Erythroblast (primary cell): ENCODE data around the gene NID2.

Source experiments
- DNase-seq, 2 experiments: peaks; one replicate each; lab custom pipeline; 2025; lab: John Stamatoyannopoulos, UW
- GATA1 ChIP-seq: IDR thresholded peaks from 2 replicates; pipeline ENCODE4 v1.6.1; 2011; ENCODE audit warnings: low read depth, mild to moderate bottlenecking, control low read depth, low read length, moderate library complexity
- POLR2A ChIP-seq: IDR thresholded peaks from 2 replicates; pipeline ENCODE4 v1.6.1; 2011; ENCODE audit warnings: mild to moderate bottlenecking, low read length

The NID2 gene

DNA sequence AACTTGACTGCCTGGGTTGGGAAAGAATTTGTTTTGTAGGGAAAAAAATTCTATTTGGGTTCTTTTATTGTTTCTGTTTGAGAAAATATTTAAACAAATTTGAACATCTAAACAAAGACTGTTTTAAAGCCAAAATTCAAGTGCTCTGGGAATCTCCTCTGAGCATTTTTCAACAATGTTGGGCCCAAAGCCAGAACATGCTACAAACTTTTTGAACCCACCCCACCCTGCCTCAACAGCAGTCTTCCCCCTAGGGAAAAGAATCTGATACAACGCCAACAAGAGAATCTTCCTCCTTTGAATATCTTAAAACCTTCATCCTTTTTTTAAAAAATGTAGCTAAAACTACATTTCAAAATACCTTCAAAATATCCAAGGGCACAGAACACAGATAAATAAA is 20.4 kb upstream of the NID2 start:
- TF ChIP-seq POLR2A, result no peak
- TF ChIP-seq GATA1, result no peak
- no peak for DNase-seq

DNA sequence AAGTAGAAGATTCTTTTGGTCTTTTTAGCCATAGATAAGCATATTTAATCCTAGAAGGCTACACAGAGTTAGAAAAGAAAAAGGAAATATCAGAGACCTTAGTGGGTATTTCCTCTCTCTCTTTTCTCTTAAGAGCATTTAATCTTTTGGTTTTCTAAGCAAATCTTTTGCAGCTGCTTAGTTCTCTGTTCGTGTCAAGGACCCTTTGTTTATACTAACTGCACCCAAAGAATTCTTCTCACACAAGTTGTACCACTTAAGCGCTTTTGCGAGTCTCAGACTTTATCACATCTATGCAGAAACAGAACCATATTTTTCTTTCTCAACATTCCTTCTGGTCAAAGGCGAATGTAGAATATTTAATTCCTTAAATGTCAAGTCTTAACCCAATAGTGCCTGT is 17.9 kb upstream of the NID2 start:
- TF ChIP-seq GATA1, result no peak
- no peak for DNase-seq

DNA sequence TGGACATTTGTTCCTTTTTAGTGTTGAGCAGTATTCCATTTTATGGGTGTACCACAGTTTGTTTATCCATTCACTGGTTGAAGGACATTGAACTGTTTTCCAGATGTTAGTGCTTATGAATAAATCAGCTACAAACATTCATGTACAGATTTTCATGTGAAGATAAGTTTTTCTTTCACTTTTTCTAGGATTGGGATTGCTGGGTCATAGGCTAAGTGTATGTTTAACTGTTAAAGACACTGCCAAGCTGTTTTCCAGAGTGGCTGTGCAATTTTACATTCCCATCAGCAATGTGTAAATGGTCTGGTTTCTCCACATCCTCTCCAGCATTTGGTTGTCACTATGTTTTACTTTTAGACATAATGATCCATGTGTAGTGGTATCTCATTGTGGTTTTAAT is 14.0 kb upstream of the NID2 start:
- no peak for DNase-seq
- TF ChIP-seq GATA1 (no peak), POLR2A (no peak)

DNA sequence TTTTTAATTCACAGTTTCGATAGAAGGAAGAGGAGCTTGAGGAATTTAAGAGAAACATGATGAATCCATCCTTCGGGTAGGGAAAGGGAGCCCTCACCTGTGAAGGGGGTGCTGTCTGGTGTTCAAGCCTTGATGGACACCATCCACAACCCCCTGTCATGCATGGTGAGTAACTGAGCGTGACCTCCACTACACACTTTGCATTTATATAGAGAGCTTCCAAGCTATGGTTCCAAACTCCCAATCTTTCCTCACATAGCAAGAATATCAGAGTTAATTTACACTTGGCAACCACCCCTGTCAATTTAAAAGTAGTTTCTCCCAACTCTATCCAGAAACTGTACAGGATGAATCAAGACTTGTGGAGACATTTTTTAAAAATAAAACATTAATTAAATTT is 13.1 kb upstream of the NID2 start:
- DNase-seq, result no peak
- TF ChIP-seq GATA1, result no peak
- TF ChIP-seq POLR2A, result no peak

DNA sequence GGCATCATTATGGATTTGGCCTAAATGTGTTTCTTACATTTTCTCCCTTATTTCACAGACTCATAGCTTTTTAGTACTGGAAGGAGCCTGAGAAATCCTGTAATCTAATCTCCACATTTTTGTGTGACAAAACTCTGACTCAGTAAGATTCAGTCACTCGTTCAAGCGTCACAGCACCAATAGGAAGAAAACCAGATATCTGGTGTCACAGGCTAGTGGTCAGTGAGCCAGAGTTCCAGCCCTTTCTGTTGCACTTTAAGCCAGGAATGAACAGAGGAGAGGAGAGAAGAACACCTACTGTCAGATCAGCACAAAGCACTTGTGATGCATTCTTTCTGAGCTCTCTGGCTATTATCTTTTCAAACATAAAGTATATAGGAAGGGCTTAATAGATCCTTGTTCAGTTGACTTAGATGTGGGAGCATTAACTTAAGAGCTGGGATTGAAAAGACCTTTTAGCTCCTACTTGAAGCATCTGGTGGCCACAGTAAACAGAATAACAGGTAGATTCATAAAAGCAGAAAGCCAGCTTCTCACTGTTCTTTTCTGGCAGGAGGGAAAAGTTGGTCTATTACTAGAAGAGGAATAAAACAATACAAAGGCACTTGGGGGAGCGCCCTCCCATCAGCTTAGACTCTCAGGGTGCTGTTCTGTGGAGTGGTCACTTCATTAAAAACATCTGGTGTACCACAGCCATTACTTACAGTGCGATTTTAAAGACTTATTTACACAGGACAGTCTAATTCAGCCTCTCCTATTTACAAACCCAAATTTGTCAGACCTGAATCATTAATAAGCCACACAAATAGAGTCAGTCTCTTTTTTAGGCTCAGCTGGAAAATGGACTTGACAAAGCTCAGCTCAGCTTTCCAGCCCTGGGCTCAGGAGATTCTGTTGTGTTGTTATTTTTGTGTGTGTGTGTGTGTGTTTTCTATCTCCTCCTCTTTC is 12.2 kb upstream of the NID2 start:
- no peak for DNase-seq
- TF ChIP-seq POLR2A, result no peak
- TF ChIP-seq GATA1, result no peak

DNA sequence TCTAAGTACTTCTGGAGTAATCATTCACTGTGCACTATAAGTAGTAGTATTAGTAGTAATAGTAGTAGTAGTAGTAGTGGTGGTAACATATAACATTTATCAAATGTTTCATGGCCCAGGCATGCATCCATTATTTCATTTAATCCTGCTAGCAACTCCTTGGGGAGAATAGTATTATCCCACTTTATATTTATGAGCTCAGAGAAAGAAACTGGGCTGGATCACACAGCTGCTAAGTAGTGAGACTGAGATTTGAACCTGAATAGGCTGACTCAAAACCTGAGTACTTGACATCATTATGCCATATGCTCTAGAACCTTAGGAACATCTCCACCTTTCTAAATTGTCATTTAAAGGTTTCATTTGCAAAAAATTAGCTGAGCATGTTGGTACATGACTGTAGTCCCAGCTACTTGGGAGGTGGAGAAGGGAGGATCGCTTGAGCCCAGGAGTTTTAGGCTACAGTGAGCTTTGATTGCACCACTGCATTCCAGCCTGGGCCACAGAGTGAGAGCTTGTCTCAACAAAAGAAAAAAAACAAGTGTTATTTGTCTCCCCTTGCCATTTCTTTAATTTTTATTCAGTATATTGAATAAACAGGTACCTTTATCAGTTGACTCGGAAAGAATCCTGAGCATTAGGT is 11.4 kb upstream of the NID2 start:
- DNase-seq, result no peak
- TF ChIP-seq POLR2A, result no peak
- no peak for TF ChIP-seq GATA1

DNA sequence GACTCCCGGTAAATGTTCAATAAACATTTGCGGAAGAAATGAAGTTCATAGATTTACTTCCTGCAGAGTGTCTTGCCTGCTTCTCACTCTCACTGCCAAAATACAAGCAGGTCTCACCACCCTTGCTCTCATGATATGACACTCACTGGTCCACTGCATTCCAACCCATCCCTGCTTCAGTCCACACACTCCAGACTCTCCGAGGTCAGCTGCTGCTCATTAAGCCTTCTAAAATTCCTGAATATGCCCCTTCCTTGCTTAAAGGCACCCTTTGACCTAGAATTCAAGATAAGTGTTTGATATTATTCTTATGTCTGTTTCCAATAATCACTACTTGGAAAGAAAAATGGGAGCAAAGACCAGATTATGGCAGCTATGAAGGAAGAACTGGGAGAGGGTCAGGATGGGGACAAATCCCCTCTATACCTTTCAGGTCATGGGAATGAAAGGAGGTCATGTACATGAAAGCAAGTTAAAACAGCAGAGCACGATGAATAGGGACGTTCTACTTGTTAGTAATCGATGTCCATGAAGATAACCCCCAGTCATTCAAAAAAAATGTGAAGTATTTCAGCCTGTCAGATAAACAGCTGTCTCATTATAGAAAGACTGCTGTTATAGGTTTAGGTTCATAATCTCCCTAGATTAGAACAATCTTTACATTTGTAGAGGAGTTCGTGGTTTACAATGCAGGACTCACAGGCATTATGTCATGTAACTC is 10.5 kb upstream of the NID2 start:
- DNase-seq, result no peak
- TF ChIP-seq GATA1 (no peak), POLR2A (no peak)

DNA sequence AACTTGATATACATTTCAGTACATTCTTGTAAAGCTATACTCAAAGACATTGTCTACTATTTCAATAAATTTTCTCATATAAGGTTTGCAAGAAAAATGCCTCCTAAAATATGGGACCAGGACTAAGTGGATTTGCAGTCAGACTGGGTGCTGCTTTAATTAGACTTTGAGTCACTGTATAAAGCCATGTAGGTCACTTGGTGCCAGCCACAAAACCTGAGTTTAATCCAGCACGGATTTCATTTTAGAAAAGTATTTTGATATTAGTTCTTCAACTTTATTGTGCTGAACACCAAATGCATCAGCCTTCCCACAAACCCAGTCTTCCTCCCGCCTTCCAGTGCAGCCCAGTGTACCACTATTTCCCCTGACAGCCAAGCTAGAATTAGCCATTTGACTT is 9.9 kb upstream of the NID2 start:
- no peak for TF ChIP-seq GATA1
- no peak for TF ChIP-seq POLR2A
- DNase-seq, result no peak

DNA sequence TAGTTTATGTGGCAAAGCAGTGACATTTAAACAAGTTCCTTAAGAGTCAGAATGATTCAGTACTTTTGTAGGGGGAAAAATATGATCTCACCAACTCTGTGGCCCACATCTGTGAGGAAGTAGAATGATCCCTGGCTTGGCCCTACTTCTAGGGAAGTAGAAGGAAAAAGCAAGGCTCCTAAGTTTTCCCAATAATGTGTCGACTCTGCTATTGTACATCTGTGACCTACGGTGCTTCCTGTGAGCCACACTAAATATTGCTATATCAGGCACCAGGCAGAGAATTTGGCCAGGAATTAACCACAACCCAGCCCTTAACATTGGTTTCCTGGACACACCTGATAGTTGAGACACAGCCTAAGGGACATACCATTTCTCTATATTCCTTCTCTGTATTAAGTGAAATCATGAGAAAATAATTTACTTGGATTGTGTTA is 9.3 kb upstream of the NID2 start:
- no peak for DNase-seq

DNA sequence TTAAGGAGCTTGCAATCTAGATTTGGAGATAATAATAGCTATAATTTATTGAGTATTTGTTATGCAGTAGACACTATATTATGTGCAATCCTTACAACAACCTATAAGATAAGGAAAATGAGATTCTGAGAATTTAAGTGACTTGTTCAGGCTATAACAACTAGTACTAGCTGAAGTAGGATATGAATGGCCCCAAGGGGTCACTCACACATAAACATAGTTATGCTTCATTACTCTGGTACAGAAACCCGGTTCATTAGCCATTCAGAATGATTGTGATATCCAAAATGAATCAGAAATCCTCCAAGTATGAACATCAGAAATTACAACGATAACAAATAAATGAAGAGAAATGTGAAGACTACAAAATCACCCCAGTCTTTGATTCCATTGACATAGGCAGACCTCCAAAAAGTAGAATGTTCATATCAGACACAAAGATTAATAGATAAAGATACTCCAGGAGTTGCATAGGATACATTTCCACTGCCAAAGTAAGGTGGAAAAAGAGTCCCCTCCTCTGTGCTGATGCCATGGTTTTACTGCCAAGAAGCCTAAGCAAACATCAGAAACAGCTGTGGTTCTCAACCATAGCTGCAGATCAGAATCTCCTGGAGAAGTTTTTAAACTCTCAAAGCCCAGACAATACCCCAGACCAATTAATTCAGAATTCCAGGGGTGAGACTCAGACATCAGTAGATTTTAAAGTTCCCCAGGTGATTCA is 8.6 kb upstream of the NID2 start:
- TF ChIP-seq POLR2A, result no peak
- TF ChIP-seq GATA1, result no peak
- DNase-seq, result no peak

More for the DNA sequence above, 9.3 kb upstream of the NID2 start:
- TF ChIP-seq GATA1 (no peak), POLR2A (no peak)

DNA sequence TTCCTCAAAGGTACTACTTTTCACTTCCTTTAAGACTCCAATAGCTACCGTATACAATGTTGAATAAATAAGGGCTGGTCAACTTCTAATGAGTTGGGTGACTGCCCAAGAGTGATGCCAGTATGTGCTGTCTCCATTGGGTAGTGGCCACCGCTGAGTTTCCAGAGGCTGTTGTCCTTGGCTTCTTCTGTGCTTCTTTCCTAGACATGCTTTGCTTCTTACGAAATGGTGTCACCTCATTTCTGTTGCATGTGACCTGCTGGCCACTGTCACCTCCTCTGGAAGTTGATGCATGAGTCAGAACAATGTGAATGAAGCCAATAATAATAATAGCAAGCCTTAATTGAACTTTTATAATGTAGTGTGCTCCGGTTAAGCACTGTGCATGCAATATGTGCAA is 7.5 kb upstream of the NID2 start:
- TF ChIP-seq POLR2A (no peak), GATA1 (no peak)
- DNase-seq, result no peak

DNA sequence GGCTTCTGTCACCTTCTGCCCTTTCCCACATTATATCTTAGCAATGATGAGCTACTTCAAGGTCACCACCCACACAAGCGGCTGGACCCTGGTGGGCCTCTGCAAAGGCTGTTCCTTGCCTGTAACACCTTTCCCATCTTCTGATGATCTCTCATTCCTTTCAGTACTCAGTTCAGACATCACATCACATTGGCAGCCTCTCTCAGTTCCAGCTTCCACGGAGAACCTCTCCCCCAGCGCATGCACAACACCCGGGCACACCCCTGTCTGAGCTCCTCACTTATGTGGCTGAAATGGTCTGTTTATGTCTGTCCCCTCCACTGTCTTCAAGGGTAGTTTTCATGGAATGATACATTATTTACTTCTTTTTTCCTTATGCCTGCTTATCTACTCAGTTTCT is 6.5 kb upstream of the NID2 start:
- DNase-seq, result no peak
- TF ChIP-seq GATA1, result no peak
- no peak for TF ChIP-seq POLR2A

DNA sequence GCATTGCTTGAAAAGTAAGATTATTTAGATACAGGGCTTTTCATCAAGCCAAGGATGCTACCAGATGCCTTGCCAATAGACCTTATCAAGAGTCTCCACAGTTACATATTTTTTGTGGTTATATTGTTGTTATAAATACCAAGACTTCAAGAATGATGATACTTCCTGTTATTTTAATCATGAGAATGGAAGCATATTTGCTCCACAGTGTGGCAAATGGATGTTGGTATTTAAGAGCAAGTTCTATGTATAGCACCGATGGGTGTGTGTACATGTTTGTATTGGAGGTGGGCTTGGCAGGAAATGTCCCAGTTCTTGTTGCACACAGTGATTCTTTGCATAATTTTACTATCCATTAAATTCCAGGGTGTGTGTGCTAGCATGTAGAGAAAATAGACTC is 4.4 kb upstream of the NID2 start:
- DNase-seq, result no peak

More for the DNA sequence above, 4.4 kb upstream of the NID2 start:
- TF ChIP-seq POLR2A (no peak), GATA1 (no peak)
